ELR (cell line): ENCODE data around the gene DAND5.

Experiments used
- DNase-seq: peaks from one replicate; pipeline ENCODE4 v3.0.0-alpha.2; 2015; ENCODE audit warnings: low read depth

The DAND5 gene

DNA sequence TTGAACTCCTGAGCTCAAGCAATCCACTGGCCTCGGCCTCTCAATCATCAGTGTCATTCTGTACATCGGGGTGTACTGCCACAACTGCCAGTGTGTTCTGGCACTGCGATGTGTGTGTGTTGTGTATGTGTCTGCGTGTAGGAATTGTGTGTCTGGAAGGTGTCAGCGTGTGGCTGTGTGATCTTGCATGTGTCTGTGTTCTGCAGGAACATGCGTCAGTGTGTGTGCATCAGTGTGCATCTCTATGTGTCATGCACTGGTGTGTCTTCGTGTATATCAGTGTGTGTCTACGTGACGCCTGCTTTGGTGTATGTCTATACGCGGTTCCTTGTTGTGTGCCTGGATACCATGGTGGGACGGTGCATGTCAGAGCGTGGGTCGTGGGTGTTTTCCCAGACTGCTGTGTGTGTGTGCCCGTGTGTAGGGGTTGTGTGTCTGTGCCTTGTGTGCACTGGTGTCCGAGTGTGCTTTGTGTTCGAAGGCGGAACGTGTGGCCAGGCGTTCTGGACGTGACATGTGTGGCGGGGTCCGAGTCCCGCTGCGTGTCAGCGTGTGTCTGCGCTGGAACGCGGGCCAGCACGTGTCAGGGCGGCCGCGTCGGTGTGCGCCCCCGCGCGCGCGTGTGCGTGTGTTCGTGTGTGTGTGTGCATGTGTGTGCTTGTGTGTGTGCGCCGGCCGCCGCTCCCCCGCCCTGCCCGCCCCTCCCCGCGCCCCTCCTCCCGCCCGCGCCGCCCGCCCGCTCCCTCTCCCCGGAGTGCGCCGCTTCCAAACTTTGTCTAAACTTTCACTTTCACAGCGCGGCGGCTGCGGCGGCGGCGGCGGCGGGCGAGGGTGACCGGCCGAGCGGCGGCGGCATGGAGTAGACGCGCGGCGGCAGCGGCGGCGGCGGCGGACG is 25.6 kb downstream of the DAND5 start, which contains the start of gene NFIX:
Gene NFIX (plus strand): TSS at position 775 of the 895 bp plus-strand sequence. CDS start 363 bp downstream, outside the sequence.
- peak; percentile 74 for DNase-seq

DNA sequence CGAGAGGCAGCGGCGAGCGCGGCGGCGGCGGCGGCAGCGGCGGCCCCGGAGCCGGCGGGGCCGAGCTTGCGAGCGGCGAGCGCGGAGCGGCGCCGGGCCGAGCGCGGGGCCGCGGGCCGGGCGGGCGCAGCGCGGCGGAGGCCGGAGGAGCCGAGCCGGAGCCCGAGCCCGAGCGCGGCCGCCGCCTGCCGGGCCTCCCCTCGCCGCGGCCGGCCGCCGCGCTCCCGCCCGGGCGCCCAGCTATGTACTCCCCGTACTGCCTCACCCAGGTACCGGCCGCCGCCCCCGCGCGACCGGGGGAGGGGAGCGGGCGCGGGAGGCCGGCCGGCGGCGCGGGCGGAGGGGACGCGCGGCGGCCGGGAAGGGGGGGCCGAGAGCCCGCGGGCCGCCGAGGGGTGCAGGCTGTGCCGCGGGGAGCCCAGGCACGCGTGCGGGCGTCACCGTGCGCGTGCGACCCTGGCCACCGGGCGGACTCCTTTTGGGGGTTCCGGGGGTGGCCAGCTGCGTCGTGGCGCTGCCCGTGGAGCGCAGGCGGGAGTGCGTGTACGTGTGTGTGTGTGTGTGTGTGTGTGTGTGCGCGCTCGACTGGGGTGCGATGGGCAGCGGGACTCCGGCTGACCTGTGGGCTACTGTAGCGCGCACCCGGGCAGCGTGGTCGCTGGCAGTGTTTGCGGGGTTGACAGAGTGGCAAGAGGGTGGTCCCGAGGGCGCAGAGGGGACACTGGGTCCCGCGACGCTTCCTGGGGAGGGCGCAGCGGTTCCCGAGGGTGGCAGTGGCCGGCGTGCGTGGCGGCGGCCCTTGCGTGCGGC is 26.4 kb downstream of the DAND5 start:
- peak; percentile 45 for DNase-seq

- peak; percentile 58 for DNase-seq
Measured at GRCh38 chr19:12996406-12997094, 27.2 kb downstream of the DAND5 start.

DNA sequence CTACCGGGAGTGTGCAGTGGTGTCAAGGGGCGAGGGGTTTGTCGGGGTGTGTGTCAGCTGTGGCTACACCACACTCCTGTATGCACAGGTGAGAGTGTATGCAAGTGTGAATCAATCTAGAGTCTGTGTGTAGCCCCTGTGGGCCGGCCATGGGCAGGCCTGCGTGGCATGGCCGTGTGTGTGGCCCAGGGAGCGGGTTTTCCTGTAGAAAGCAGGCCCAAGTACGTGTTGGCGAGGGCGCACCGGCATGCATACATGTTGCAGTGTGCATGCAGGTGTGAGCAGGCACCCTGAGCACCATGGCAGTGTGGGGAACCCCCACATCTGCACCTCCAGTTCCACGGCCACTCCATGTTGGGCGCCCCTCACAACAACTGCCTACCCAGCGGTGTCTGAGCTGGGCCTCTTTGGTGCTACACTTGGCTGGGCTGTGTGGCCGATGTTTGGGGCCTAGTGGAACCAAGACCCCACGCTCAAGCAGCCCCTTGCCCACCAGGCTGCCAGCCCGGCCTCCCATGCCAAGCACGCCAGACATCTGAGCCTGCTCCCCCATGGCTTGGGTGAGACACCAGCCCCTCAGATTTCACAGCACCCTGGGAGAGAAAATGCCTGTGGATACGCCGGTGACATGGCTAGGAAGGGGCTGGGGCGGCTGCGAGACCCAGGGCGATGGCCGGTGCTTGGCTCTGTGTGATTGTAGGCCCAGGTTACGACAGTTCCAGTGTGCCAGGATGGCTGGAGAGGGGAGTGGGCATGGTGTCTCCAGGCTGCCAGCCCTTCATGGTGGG is 28.0 kb downstream of the DAND5 start:
- no peak for DNase-seq

DNA sequence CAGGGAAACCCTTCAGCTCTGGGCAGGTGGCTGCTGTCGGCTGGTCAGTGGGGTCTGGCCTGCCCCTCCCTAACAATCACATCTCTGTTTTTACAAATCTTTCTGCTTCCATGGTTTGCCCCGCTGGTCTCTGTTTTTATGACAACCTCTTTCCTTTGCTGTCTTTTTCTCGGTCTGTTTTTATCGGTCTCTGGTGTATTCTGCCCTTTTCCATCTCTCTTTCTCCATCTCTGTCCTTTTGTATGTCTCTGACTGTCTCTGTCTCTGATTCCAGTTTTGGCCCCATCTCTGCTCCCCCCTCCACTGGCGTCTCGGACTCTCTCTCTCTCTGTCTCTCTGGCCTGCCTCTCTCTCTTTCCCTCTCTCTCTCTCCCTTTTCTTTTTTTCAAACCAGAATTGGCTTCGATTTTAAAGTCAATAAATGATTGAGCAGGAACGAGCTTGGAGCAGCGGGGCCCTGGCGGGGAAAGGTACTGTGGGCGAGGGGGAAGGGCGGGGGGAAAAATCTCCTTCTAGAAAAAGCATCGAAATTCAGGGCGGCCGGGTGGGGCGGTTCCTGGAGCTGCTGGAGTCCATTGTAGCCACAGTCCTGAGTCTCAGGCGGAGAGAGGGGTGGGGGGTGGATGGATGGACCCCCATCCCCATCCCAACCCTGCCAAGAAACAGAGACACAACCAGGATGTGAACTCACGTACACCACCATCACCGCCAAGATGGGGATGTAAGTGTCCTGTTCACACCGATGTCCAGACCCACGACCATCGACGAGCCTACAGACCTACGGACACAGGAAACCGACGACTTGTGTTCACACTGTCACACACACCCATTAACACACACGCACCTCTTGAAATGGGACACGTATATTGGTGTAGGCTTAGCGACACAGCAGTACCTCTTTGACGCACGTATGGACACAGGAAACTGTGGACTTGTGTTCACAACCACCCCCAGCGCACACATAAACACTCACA is 28.9 kb downstream of the DAND5 start:
- no peak for DNase-seq

- no peak for DNase-seq
Measured at GRCh38 chr19:13001166-13001501, 31.8 kb downstream of the DAND5 start.

GRCh38 chr19:13001502-13002165 is 32.3 kb downstream of the DAND5 start:
- DNase-seq, result no peak

GRCh38 chr19:13002166-13002898 is 33.0 kb downstream of the DAND5 start:
- DNase-seq, result no peak

DNA sequence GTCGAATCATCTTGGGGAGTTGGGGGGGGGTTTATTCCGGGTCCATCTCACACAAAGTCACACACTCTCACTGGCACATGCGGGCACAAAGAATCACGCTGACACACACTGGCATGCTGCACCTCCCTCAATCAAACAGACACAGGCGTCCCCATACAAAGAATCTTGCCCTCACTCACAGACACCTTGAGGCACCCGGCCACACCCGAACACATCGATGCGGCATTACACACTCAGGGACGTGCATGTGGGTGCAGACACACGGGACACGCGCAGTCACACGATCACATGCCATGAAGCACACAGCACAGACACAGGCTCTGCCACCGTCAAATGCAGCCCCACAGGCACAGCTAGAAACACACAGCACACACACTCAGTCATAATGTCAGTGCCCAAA is 33.7 kb downstream of the DAND5 start:
- no peak for DNase-seq

- DNase-seq, result no peak
Measured at GRCh38 chr19:13004273-13004672, 34.9 kb downstream of the DAND5 start.

- no peak for DNase-seq
Measured at GRCh38 chr19:13005253-13005652, 35.9 kb downstream of the DAND5 start.

GRCh38 chr19:13005861-13006370 is 36.5 kb downstream of the DAND5 start:
- DNase-seq, result no peak

DNA sequence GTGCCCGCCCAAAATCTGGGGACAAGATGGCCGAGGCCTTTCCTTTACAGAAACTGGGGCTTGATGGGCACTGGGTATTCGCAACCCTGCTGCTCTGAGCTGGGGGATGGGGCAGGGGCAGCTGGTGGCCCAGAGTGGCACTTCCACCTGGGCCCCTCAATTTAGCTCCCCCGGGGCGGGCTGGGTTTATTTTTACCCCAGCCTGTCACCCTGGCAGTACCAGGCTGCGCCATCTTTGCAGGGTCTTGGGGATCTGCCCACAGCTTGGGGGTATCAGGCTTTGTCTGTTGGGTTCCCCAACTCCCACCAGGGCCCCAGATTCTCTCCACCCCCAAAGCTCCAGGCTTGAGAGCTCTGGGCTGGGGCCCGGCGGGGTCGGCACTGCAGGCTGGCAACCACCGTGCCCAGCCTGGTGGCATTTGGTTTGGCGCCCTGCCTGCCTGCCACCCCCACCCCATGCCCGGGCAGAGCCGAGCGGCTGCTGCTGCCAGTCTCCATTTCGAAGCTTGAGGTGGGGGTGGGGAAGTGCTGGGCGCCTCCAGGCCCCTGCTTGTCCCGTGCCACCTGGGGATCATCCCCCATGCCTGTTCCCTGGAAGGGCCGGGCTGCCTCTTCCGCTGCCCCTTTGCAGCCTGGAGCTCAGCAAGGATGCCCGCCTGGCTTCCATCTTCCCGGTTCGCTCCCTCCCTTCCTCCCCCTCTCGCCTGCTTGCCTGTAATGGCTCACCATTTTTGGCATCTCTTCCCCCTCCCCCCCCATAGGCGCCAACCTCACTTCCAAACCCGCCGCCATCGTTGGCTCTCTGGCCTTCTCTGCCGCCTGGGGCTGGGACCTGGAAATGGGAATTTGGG is 37.3 kb downstream of the DAND5 start:
- no peak for DNase-seq

GRCh38 chr19:13007292-13008045 is 38.1 kb downstream of the DAND5 start:
- DNase-seq, result no peak

DNA sequence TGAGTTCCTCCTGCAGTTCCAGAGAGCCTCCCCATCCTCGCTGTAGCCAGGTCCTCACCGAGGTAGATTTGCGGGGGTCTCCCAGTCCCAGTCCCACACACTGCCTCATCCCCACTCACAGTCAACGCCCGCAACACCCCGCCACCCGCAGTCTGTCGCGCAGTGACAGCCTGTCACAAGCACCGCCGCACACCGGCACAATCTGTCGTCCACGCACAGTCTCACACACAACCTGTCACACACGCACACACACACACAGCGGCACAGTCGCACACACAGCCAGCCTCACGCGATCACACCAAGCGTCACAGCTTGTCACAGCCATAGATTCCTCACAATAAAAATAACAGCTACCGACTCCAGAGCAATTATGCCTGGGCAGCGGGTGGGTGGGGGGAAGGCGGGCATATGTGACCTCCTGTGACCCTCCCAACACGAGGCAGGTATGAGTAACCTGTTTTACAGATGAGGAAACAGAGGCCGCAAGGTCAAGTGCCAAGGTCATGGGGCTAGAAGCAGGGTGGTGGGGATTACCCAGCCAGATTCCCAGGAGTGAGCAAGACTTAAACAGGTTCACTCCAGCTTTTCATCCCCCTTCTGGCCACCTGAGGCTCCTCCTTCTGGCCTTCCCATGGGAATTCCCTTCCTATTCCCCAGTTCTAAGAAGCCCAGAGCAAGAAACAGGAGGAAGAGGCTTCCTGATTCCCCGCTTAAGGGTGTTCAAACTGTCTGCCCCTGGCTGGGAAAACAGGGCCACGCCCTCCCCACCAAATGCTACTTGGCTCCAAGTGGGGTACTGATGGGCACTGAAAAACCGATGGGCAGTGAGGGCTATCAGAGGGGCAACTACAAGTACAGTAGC is 39.8 kb downstream of the DAND5 start:
- peak; percentile 23 for DNase-seq
